GM12891 (cell line): ENCODE data around the gene ARHGAP18.

Experiments
- POLR2A ChIP-seq: IDR thresholded peaks from 2 replicates; pipeline ENCODE4 v1.6.1; 2011; ENCODE audit warnings: low read depth, low read length, control low read depth
- POLR2AphosphoS5 ChIP-seq: IDR thresholded peaks from 2 replicates; pipeline ENCODE4 v1.6.1; 2011; ENCODE audit warnings: low read depth, low read length, control low read depth

DNA sequence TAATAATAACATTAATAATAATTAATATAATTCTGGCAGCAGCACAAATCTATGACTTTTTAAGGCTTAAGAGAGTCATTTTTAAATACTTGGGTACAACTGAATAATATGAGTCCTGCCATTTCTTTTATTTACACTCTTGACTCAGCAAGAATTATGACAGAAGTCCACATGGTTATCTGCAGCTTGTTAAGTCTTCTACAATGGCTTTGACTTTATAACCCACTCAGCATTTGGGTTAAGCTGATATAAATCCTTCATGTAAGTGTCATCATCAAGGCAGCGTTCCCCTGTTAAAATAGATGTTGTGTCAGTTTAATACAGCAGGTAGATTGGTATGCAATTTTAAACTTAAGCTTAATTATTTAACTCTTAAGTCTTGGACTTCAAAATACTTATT is 131.7 kb downstream of the ARHGAP18 start:
- TF ChIP-seq POLR2AphosphoS5 (no peak), POLR2A (no peak)
